K562 (cell line): ENCODE results near the gene NRG3. TPM values are rescaled to one million over a fixed set of nuclear protein-coding genes. Genes with fewer than 3 reads are reported as not detected.

ENCODE experiments used
- ATAC-seq: fragments of 200-7000 bp; cut with Tn5 transposase; 3 replicates; pipeline ENCODE4 v1.9.1; 2020; ENCODE audit warnings: moderate library complexity
- BruUV-seq: library from RNA; stranded (reverse); fragments of 400-500 nt; replicated peaks from 2 replicates; lab custom pipeline; 2021; lab: Mats Ljungman, UMichigan
- CTCF ChIA-PET: fragments of 300-600 bp; formaldehyde crosslinking; extraction: SDS; loops from one replicate; lab custom pipeline; 2021; ENCODE audit warnings: low intra/inter-chr PET ratio; lab: Yijun Ruan, JAX
- POLR2A ChIA-PET: fragments of 300-600, 350-650 bp; sonication (Branson Sonifier 250); formaldehyde crosslinking; extraction: SDS; loops from one replicate; lab custom pipeline; 2021; ENCODE audit warnings: antibody characterized with exemption, inconsistent platforms; lab: Yijun Ruan, JAX
- DNase-seq, 4 experiments: peaks; one replicate each; pipeline versions ENCODE4 v3.0.0 to v3.0.0-alpha.2; 2011 to 2018; ENCODE audit warnings: low spot score in 3 of 4, mixed read lengths in 3 of 4; ENCODE audit errors: extremely low read depth in 1 of 4
- FAIRE-seq: peaks from 2 replicates; lab custom pipeline; 2011; peaks lifted over from hg19 to GRCh38; lab: Jason Lieb, UNC
- H2AFZ ChIP-seq: 2 replicates; pipeline ENCODE4 v1.6.0; 2011; ENCODE audit warnings: low read depth, low read length, control low read depth, inconsistent platforms
- H3K27ac ChIP-seq: fragments of 200-600 bp; 3 replicates; pipeline ENCODE4 v1.8.0; 2011; ENCODE audit warnings: low read depth, mild to moderate bottlenecking, control low read depth, inconsistent platforms, low read length, moderate library complexity, mixed read lengths; ENCODE audit errors: extremely low read depth
- H3K27me3 ChIP-seq, 2 experiments: fragments of 300-600 bp in 1 of 2; 2 replicates in 1 of 2; 3 replicates in 1 of 2; pipeline versions ENCODE4 v1.6.0 to v1.8.0; 2011; ENCODE audit warnings: inconsistent platforms in 2 of 2, low read length in 2 of 2, mild to moderate bottlenecking in 1 of 2, mixed read lengths in 1 of 2, moderate library complexity in 1 of 2; ENCODE audit not compliant: control insufficient read depth in 2 of 2, insufficient read depth in 2 of 2
- H3K36me3 ChIP-seq: fragments of 300-600 bp; 3 replicates; pipeline ENCODE4 v1.8.0; 2011; ENCODE audit warnings: mild to moderate bottlenecking, low read length, inconsistent platforms; ENCODE audit not compliant: control insufficient read depth, insufficient read depth
- H3K4me1 ChIP-seq, 2 experiments: fragments of 200-600 bp in 1 of 2; replicated peaks in 1 of 2; 2 replicates in 1 of 2; 3 replicates in 1 of 2; pipeline versions ENCODE4 v1.5.1 to v1.8.0; 2011; ENCODE audit warnings: inconsistent platforms in 2 of 2, low read length in 2 of 2, mild to moderate bottlenecking in 1 of 2, mixed read lengths in 1 of 2, moderate library complexity in 1 of 2; ENCODE audit not compliant: control insufficient read depth in 2 of 2, insufficient read depth in 2 of 2
- H3K4me2 ChIP-seq: 2 replicates; pipeline ENCODE4 v1.6.1; 2011; ENCODE audit warnings: low read length, control low read depth, inconsistent platforms, mixed read lengths; ENCODE audit not compliant: insufficient read depth
- H3K4me3 ChIP-seq: fragments of 200-600 bp; sonication (generic), shearing (Covaris generic); 2 replicates; pipeline ENCODE4 v1.5.1; 2016; ENCODE audit warnings: control low read depth, inconsistent platforms
- H3K79me2 ChIP-seq: fragments of 200-600 bp; 3 replicates; pipeline ENCODE4 v1.8.0; 2011; ENCODE audit warnings: low read length, inconsistent platforms; ENCODE audit not compliant: control insufficient read depth, insufficient read depth
- H3K9ac ChIP-seq, 2 experiments: 2 replicates each; pipeline versions ENCODE4 v1.6.0 to v1.6.1; 2011; ENCODE audit warnings: low read depth in 2 of 2, low read length in 2 of 2, control low read depth in 1 of 2, inconsistent platforms in 1 of 2, mild to moderate bottlenecking in 1 of 2, mixed read lengths in 1 of 2; ENCODE audit not compliant: insufficient read depth in 1 of 2
- H3K9me1 ChIP-seq: one replicate; pipeline ENCODE4 v1.6.0; 2011; ENCODE audit warnings: inconsistent platforms, mild to moderate bottlenecking, low read length, moderate library complexity; ENCODE audit not compliant: control insufficient read depth, insufficient read depth
- H3K9me3 ChIP-seq: replicated peaks from 2 replicates; pipeline ENCODE4 v1.5.1; 2011; ENCODE audit warnings: low read depth, low read length, inconsistent platforms; ENCODE audit not compliant: control insufficient read depth, insufficient read depth
- H4K20me1 ChIP-seq: replicated peaks from 2 replicates; pipeline ENCODE4 v1.6.1; 2011; ENCODE audit warnings: low read length, inconsistent platforms, mixed read lengths; ENCODE audit not compliant: control insufficient read depth, insufficient read depth
- NFIX ChIP-seq: fragments of 250-450 bp; sonication (Bioruptor Pico); IDR thresholded peaks from 2 replicates; pipeline ENCODE4 v1.4.0; 2020; ENCODE audit warnings: low read depth, mild to moderate bottlenecking, moderate library complexity
- U2AF2 ChIP-seq: fragments of 200-400 bp; formaldehyde crosslinking; optimal IDR thresholded peaks from 2 replicates; pipeline ENCODE3; 2017; ENCODE audit warnings: low read depth, mild to moderate bottlenecking, low read length
- ZFP36 ChIP-seq: fragments of 150-350 bp; IDR thresholded peaks from 2 replicates; pipeline ENCODE4 v1.6.1; 2018; ENCODE audit warnings: low read length, low read depth; ENCODE audit not compliant: partially characterized antibody
- WGBS: fragments of 100-300 bp; shearing (Covaris generic); methylation state at CpG from one replicate; pipeline ENCODE4 v1.1.6; 2016; ENCODE audit warnings: low coverage, mixed read lengths; ENCODE audit not compliant: insufficient coverage; ENCODE audit errors: missing lambda C conversion rate; 5-methylcytosine and 5-hydroxymethylcytosine counted together
- in situ Hi-C: fragments of 300-500 bp; cut with MboI; formaldehyde crosslinking; loops from 4 replicates; pipeline ENCODE4 v1.15.0; 2018; ENCODE audit warnings: inconsistent platforms, mixed read lengths
- intact Hi-C: fragments of 100-400 bp; cut with micrococcal nuclease; formaldehyde crosslinking; loops from 2 replicates; pipeline ENCODE4 v1.14.2; 2022
- polyA plus RNA-seq, 8 experiments: library from polyadenylated mRNA; depleted of rRNA in 4 of 8; stranded (reverse) in 5 of 8; unstranded in 3 of 8; fragments of >200 nt; fragmentation: Nextera tagmentation in 2 of 8; fragmentation: Illumina TruSeq in 1 of 8; extraction: Ambion mirVana in 2 of 8; extraction: Trizol in 1 of 8; gene quantifications; 2 replicates each; pipeline versions ENCODE4 v1.2.1 to v1.2.3, GENCODE V29; 2011 to 2014; ENCODE audit warnings: inconsistent platforms in 1 of 8, missing spikeins in 1 of 8
- total RNA-seq, 7 experiments: library from RNA; depleted of rRNA in 6 of 7; stranded (reverse); fragments of >200 nt in 6 of 7; fragmentation: Illumina TruSeq in 2 of 7; extraction: Trizol in 2 of 7; gene quantifications; 2 replicates each; pipeline versions ENCODE4 v1.2.1 to v1.2.3, GENCODE V29; 2011 to 2021; ENCODE audit warnings: low replicate concordance in 1 of 7

NRG3 gene
- total and polyA plus RNA-seq, 9 of the 15 experiments (the other 6 are each of a cell fraction or from before 2014, with no cell fraction given): not detected

- no peaks in the 10 kb centered on the region for H3K36me3 ChIP-seq
- CTCF ChIA-PET: no interaction called here
- WGBS: 12% methylated on average over 23 of the region's 49 CpGs
- no peak overlapping the region for H3K9ac ChIP-seq
- intact Hi-C loops: no loop called here
- no peaks in the 10 kb centered on the region for H3K27me3 ChIP-seq
- TF ChIP-seq U2AF2 (no peak), ZFP36 (peak; percentile 23), NFIX (CRISPR knock-in tag) (no peak)
- H3K4me2 ChIP-seq: no peak overlapping the region
- FAIRE-seq (no peak), ATAC-seq (no peak), DNase-seq (no peak)
- H3K27ac ChIP-seq: no peak overlapping the region
- no peaks in the 10 kb centered on the region for H3K4me1 ChIP-seq
- no peaks in the 10 kb centered on the region for H3K79me2 ChIP-seq
- H4K20me1 ChIP-seq: no peaks in the 10 kb centered on the region
- H2AFZ ChIP-seq: no peak overlapping the region
- no peaks in the 10 kb centered on the region; the same call in 1 of the 2 replicates for H3K9me3 ChIP-seq
- in situ Hi-C loops: no loop called here
- BruUV-seq: no TSS peak
- POLR2A ChIA-PET: no interaction called here
- H3K4me3 ChIP-seq: no peak overlapping the region
- H3K9me1 ChIP-seq: no peaks in the 10 kb centered on the region
These were observed 666 bp downstream of the NRG3 start for GRCh38 chr10:81875467-81876252.
